HG03139 (cell line): ENCODE measurements around the gene ADRA2B.
"Not testable (repeated sequence)": the region's sequence is repeated elsewhere in the genome, so short reads cannot be mapped to it uniquely, and the experiment has no call there.

Experiments
- ATAC-seq: cut with Tn5 transposase; IDR thresholded peaks from one replicate; pipeline ENCODE4 v1.9.1; 2021; ENCODE audit not compliant: unreplicated experiment

ADRA2B gene

GRCh38 chr2:96071977-96072491, 44.3 kb downstream of the ADRA2B start:
- ATAC-seq = not testable (repeated sequence)

- ATAC-seq = not testable (repeated sequence)
Measured at GRCh38 chr2:96071087-96071976, 45.0 kb downstream of the ADRA2B start.

GRCh38 chr2:96070351-96070750, 46.0 kb downstream of the ADRA2B start:
- ATAC-seq = not testable (repeated sequence)

GRCh38 chr2:96069878-96070277, 46.5 kb downstream of the ADRA2B start:
- not testable (repeated sequence) for ATAC-seq

GRCh38 chr2:96067902-96068581, 48.3 kb downstream of the ADRA2B start:
- ATAC-seq = not testable (repeated sequence)

- not testable (repeated sequence) for ATAC-seq
Measured at GRCh38 chr2:96067098-96067660, 49.2 kb downstream of the ADRA2B start.

GRCh38 chr2:96066511-96066910, 49.9 kb downstream of the ADRA2B start:
- not testable (repeated sequence) for ATAC-seq

- ATAC-seq = not testable (repeated sequence)
Measured at GRCh38 chr2:96065954-96066353, 50.4 kb downstream of the ADRA2B start.

GRCh38 chr2:96065381-96065930, 50.9 kb downstream of the ADRA2B start:
- no peak for ATAC-seq

- ATAC-seq = not testable (repeated sequence)
Measured at GRCh38 chr2:96064760-96065159, 51.6 kb downstream of the ADRA2B start.

GRCh38 chr2:96064047-96064675, 52.2 kb downstream of the ADRA2B start:
- not testable (repeated sequence) for ATAC-seq

GRCh38 chr2:96063116-96063899, 53.1 kb downstream of the ADRA2B start:
- not testable (repeated sequence) for ATAC-seq
